GM13976 (cell line): ENCODE results near the gene IDH2.

Experiments used
- DNase-seq: peaks from one replicate; pipeline ENCODE4 v3.0.0; 2012; ENCODE audit warnings: low spot score
- in situ Hi-C: fragments of 300-500 bp; cut with MboI; formaldehyde crosslinking; loops from one replicate; pipeline ENCODE4 v1.12.0; 2022; ENCODE audit warnings: low sequenced_read_pairs, mixed read lengths, inconsistent platforms; ENCODE audit not compliant: unreplicated experiment
- TF ChIP-seq, protein P1 (sequence below): IDR thresholded peaks from 2 replicates; pipeline ENCODE4 v1.5.1; 2012; ENCODE audit warnings: borderline replicate concordance, mild to moderate bottlenecking; ENCODE audit not compliant: insufficient read depth; ENCODE audit errors: extremely low read depth, missing control alignments, control extremely low read depth

The IDH2 gene

GRCh38 chr15:90090226-90090848 lies 11.9 kb downstream of the IDH2 start:
- in situ Hi-C loops: no loop called here
- DNase-seq: no peak
- TF ChIP-seq, protein P1, sequence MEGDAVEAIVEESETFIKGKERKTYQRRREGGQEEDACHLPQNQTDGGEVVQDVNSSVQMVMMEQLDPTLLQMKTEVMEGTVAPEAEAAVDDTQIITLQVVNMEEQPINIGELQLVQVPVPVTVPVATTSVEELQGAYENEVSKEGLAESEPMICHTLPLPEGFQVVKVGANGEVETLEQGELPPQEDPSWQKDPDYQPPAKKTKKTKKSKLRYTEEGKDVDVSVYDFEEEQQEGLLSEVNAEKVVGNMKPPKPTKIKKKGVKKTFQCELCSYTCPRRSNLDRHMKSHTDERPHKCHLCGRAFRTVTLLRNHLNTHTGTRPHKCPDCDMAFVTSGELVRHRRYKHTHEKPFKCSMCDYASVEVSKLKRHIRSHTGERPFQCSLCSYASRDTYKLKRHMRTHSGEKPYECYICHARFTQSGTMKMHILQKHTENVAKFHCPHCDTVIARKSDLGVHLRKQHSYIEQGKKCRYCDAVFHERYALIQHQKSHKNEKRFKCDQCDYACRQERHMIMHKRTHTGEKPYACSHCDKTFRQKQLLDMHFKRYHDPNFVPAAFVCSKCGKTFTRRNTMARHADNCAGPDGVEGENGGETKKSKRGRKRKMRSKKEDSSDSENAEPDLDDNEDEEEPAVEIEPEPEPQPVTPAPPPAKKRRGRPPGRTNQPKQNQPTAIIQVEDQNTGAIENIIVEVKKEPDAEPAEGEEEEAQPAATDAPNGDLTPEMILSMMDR: no peak

- no peak for DNase-seq
- TF ChIP-seq, protein P1: no peak
- in situ Hi-C loops: no loop called here
Measured at GRCh38 chr15:90087454-90088154, 14.7 kb downstream of the IDH2 start.

DNA sequence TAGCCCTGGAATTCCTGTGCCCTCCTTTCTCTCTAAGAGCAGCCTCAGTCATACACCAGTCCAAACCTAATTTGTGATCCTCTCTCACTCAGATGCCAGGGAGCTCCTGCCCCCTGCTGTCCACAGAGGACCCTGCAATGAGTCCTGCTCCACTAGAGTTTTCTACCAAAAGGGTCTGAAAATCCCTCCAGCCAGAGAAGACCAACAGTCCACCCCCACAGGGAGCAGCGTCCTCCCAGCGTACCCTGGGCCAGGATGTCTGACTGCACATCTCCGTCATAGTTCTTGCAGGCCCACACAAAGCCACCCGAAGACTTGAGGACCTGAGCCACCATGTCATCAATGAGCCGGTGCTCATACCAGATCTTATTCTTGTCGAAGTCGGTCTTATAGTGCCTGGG lies 15.4 kb downstream of the IDH2 start:
- in situ Hi-C loops: no loop called here
- peak; percentile 78 for DNase-seq
- TF ChIP-seq, protein P1: peak; percentile 80

- TF ChIP-seq, protein P1: no peak
- no peak for DNase-seq
- in situ Hi-C loops: no loop called here
Measured at GRCh38 chr15:90085565-90085964, 16.7 kb downstream of the IDH2 start.

DNA sequence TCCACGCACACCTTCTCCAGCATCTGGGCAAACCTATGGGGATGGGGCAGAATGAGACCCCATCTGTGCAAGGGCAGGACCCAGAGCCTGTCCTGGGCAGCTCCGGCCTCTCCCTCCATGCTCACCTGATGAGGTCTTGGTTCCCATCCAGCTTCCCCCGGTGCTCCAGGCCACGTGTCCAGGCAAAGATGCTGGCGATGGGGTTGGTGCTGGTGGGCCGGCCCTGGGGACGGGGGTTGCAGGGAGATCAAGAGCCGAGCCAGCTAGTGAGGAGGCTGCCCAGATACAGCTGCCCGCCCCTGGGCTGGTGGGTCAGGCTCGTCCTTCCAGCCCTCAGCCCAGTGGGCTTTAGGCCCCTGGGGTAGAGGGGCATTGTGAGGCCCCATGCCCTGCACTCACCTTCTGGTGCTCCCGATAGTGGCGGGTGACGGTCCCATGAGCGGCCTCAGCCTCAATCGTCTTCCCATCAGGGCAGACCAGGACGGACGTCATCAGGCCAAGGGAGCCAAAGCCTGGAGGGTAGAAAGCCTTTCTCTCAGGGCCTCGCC lies 17.3 kb downstream of the IDH2 start:
- TF ChIP-seq, protein P1: no peak
- no peak for DNase-seq
- in situ Hi-C loops: no loop called here

GRCh38 chr15:90083954-90084607 lies 18.2 kb downstream of the IDH2 start:
- no peak for DNase-seq
- in situ Hi-C loops: no loop called here
- TF ChIP-seq, protein P1: no peak
